GM23248 (cell line): ENCODE measurements around the gene FAM53A.

Experiments used
- EZH2 ChIP-seq: fragments of 200-600 bp; sonication (generic); IDR thresholded peaks from 2 replicates; pipeline ENCODE4 v1.6.1; 2018; ENCODE audit warnings: antibody characterized with exemption, mild to moderate bottlenecking; ENCODE audit not compliant: insufficient read depth, poor library complexity, severe bottlenecking
- EZH2phosphoT487 ChIP-seq: fragments of 200-600 bp; sonication (generic); IDR thresholded peaks from 2 replicates; pipeline ENCODE4 v1.6.1; 2018; ENCODE audit warnings: antibody characterized with exemption, moderate library complexity, mild to moderate bottlenecking, low read depth; ENCODE audit not compliant: insufficient read depth

DNA sequence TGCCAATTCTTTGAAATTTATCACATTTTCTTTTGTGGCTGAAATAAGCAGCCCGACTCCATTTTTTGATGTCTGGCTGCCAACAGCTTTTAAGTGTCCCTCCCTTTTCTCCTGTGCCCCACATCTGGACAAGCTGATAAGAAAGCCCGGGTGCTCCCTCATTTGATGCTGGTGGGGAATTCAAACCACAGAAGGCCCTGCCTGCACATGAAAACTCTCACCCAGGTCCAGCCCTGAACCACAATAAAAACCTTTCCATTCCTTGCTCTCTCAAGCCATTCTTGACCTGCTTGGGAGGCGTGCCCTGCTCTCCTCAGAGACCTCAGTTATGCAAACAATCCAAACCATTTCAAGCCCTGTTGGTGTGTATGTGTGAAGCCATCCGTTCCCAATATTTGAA, 93.9 kb downstream of the FAM53A start:
- TF ChIP-seq EZH2 = no peak
- TF ChIP-seq EZH2phosphoT487 = no peak
